Measurements from ENCODE around the gene FAM131B.

DNA sequence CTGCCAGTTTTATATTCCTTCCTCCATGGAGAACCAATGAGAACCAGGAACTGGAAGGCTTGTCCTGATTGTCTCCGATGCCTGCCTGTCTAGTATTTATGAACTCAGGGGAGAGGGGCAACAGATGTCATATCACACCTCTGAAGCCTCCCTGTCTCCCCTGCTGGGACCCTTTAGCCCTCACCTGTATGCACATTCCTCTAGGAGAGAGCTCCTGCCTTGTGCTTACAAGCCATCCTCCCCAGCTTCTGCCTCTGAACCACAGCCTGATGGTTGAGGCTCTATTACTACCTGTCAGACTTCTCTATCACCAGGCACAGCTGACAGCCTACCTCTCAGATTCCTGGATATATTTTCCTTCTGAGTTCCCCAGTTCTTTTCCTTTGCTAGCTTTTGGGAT, 5.9 kb upstream of the FAM131B start:
- TF ChIP-seq, protein P1, sequence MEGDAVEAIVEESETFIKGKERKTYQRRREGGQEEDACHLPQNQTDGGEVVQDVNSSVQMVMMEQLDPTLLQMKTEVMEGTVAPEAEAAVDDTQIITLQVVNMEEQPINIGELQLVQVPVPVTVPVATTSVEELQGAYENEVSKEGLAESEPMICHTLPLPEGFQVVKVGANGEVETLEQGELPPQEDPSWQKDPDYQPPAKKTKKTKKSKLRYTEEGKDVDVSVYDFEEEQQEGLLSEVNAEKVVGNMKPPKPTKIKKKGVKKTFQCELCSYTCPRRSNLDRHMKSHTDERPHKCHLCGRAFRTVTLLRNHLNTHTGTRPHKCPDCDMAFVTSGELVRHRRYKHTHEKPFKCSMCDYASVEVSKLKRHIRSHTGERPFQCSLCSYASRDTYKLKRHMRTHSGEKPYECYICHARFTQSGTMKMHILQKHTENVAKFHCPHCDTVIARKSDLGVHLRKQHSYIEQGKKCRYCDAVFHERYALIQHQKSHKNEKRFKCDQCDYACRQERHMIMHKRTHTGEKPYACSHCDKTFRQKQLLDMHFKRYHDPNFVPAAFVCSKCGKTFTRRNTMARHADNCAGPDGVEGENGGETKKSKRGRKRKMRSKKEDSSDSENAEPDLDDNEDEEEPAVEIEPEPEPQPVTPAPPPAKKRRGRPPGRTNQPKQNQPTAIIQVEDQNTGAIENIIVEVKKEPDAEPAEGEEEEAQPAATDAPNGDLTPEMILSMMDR (IDR thresholded peaks at IDR 0.05), result no peak
- TF ChIP-seq POLR2A (IDR thresholded peaks at IDR 0.05), result no peak

Measured in adrenal gland (tissue), 5 donors.